ENCODE measurements around the gene KSR1. TPM values are rescaled to one million over a fixed set of nuclear protein-coding genes. Genes with fewer than 3 reads are reported as not detected.

KSR1 gene
- polyA plus RNA-seq, 1 of the 3 experiments (the other 2 are of a cell fraction), result 7.5 TPM

DNA sequence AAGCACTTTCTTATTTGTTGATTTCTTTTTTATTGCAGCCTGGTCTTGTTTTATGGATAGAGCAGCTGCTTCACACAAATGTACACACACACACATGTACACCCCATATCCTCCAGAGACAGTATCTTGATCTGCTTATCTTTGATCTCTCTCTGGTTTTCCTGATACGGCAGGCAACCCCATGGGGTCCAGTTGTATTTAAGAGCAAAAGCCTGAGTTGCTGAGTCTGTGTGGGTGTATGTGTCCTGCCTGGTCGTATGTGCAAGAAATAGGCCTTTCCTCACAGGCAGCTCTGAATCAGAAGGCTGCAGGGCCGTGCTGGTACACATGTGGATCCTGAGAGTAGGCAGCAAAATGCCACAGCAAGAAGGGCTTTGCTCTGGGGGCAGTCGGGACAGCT lies 160.2 kb downstream of the KSR1 start:
- Histone ChIP-seq H3K4me1 (ENCODE audit: control insufficient read depth in 1 of 2, insufficient read depth in 2 of 2, low read depth in 1 of 2, low read length in 1 of 2) (no peaks in the 10 kb centered on the region), H2AFZ (ENCODE audit: low read depth) (no peak overlapping the region), H4K20me1 (ENCODE audit: insufficient read depth) (no peaks in the 10 kb centered on the region), H3K27ac (ENCODE audit: low read depth in 2 of 2, low read length in 1 of 2) (no peak overlapping the region), H3K79me2 (ENCODE audit: insufficient read depth) (no peaks in the 10 kb centered on the region), H3K36me3 (replicated peaks in 1 of 2; ENCODE audit: control insufficient read depth in 1 of 2, insufficient read depth in 2 of 2, low read length in 1 of 2) (peaks cover 4 to 51% of the 10 kb centered on the region in 2 experiments), H3K4me3 (ENCODE audit: low read depth in 2 of 2, low read length in 1 of 2) (no peak overlapping the region), H3K9me2 (no peaks in the 10 kb centered on the region), H3K27me3 (ENCODE audit: insufficient read depth) (no peaks in the 10 kb centered on the region), H3F3A (replicated peaks; ENCODE audit: insufficient read depth) (no peaks in the 10 kb centered on the region), H3K4me2 (no peak overlapping the region), H3K9ac (no peak overlapping the region), H3K9me3 (no peaks in the 10 kb centered on the region)
- TF ChIP-seq, protein P1, sequence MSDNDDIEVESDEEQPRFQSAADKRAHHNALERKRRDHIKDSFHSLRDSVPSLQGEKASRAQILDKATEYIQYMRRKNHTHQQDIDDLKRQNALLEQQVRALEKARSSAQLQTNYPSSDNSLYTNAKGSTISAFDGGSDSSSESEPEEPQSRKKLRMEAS (IDR thresholded peaks at IDR 0.05; ENCODE audit: low read depth), result no peak
- TF ChIP-seq POLR2AphosphoS5 (IDR thresholded peaks at IDR 0.05; ENCODE audit: low read depth, low read length) (no peak), SMC3 (IDR thresholded peaks at IDR 0.05; ENCODE audit: low read depth, low read length) (no peak), MXI1 (IDR thresholded peaks at IDR 0.05; ENCODE audit: low read depth, low read length) (no peak), RCOR1 (IDR thresholded peaks at IDR 0.05; ENCODE audit: low read length) (no peak), GABPA (IDR thresholded peaks at IDR 0.05; ENCODE audit: low read depth) (no peak), NFIC (IDR thresholded peaks at IDR 0.05; ENCODE audit: borderline replicate concordance) (no peak), RAD21 (IDR thresholded peaks at IDR 0.05; ENCODE audit: low read length) (no peak), GATA2 (CRISPR knock-in tag; IDR thresholded peaks at IDR 0.05) (no peak)
- TF ChIP-seq, protein P2, sequence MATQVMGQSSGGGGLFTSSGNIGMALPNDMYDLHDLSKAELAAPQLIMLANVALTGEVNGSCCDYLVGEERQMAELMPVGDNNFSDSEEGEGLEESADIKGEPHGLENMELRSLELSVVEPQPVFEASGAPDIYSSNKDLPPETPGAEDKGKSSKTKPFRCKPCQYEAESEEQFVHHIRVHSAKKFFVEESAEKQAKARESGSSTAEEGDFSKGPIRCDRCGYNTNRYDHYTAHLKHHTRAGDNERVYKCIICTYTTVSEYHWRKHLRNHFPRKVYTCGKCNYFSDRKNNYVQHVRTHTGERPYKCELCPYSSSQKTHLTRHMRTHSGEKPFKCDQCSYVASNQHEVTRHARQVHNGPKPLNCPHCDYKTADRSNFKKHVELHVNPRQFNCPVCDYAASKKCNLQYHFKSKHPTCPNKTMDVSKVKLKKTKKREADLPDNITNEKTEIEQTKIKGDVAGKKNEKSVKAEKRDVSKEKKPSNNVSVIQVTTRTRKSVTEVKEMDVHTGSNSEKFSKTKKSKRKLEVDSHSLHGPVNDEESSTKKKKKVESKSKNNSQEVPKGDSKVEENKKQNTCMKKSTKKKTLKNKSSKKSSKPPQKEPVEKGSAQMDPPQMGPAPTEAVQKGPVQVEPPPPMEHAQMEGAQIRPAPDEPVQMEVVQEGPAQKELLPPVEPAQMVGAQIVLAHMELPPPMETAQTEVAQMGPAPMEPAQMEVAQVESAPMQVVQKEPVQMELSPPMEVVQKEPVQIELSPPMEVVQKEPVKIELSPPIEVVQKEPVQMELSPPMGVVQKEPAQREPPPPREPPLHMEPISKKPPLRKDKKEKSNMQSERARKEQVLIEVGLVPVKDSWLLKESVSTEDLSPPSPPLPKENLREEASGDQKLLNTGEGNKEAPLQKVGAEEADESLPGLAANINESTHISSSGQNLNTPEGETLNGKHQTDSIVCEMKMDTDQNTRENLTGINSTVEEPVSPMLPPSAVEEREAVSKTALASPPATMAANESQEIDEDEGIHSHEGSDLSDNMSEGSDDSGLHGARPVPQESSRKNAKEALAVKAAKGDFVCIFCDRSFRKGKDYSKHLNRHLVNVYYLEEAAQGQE (IDR thresholded peaks at IDR 0.05; ENCODE audit: low read depth, low read length), result no peak
- TF ChIP-seq, protein P3, sequence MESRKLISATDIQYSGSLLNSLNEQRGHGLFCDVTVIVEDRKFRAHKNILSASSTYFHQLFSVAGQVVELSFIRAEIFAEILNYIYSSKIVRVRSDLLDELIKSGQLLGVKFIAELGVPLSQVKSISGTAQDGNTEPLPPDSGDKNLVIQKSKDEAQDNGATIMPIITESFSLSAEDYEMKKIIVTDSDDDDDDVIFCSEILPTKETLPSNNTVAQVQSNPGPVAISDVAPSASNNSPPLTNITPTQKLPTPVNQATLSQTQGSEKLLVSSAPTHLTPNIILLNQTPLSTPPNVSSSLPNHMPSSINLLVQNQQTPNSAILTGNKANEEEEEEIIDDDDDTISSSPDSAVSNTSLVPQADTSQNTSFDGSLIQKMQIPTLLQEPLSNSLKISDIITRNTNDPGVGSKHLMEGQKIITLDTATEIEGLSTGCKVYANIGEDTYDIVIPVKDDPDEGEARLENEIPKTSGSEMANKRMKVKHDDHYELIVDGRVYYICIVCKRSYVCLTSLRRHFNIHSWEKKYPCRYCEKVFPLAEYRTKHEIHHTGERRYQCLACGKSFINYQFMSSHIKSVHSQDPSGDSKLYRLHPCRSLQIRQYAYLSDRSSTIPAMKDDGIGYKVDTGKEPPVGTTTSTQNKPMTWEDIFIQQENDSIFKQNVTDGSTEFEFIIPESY (IDR thresholded peaks at IDR 0.05; ENCODE audit: borderline replicate concordance, low read depth), result no peak
- CTCF ChIA-PET, result interaction anchor here (0.8 to 20.9 kb wide), 5 partner anchors 14 to 264 kb away, joined by 3 to 365 read pairs (median 5); no protein-coding TSS in a partner anchor
- 70% methylated on average over 4 of the region's 4 CpGs for WGBS (ENCODE audit: low lambda C conversion rate)
- no peak for DNase-seq
- POLR2A ChIA-PET, result no interaction called here

DNA sequence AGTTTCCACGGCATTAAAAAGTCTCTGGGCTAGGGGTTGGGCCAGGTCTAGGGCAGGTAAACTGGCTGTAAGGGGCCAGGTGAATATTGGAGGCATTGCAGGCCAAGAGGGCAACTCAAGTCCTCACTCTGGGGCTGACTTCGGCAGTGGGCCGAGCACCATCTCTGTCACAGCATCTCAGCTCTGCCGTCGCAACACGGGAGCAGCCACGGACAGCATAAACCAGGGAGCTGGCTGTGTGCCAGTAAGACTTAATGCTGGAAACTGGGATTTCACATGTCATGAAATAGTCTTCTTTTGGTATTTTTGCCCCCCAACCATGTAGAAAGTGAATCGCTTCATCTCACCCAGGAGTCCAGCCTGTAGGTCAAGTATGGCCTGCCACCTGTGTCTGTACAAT lies 162.2 kb downstream of the KSR1 start:
- ChIA-PET CTCF (interaction anchor here (1.0 to 20.9 kb wide), 6 partner anchors 8 to 310 kb away, joined by 3 to 365 read pairs (median 12); no protein-coding TSS in a partner anchor), POLR2A (no interaction called here)
- Histone ChIP-seq H3K9ac (no peak overlapping the region), H3K36me3 (replicated peaks in 1 of 2; ENCODE audit: control insufficient read depth in 1 of 2, insufficient read depth in 2 of 2, low read length in 1 of 2) (peaks cover 2 to 52% of the 10 kb centered on the region in 2 experiments), H3K4me2 (no peak overlapping the region), H2AFZ (ENCODE audit: low read depth) (no peak overlapping the region), H3K9me3 (no peaks in the 10 kb centered on the region), H3K79me2 (ENCODE audit: insufficient read depth) (no peaks in the 10 kb centered on the region), H3K9me2 (no peaks in the 10 kb centered on the region), H4K20me1 (ENCODE audit: insufficient read depth) (no peaks in the 10 kb centered on the region), H3K27ac (ENCODE audit: low read depth in 2 of 2, low read length in 1 of 2) (no peak overlapping the region), H3K4me1 (ENCODE audit: control insufficient read depth in 1 of 2, insufficient read depth in 2 of 2, low read depth in 1 of 2, low read length in 1 of 2) (no peaks in the 10 kb centered on the region), H3F3A (replicated peaks; ENCODE audit: insufficient read depth) (no peaks in the 10 kb centered on the region), H3K27me3 (ENCODE audit: insufficient read depth) (no peaks in the 10 kb centered on the region), H3K4me3 (ENCODE audit: low read depth in 2 of 2, low read length in 1 of 2) (no peak overlapping the region)
- DNase-seq, result no peak
- 96% methylated on average over 5 of the region's 8 CpGs for WGBS (ENCODE audit: low lambda C conversion rate)
- TF ChIP-seq MEF2A (IDR thresholded peaks at IDR 0.05; ENCODE audit: borderline replicate concordance, low read depth) (no peak), FOSL2 (IDR thresholded peaks at IDR 0.05; ENCODE audit: borderline replicate concordance, low read depth) (no peak), EZH2phosphoT487 (IDR thresholded peaks at IDR 0.05; ENCODE audit: borderline replicate concordance, low read depth) (no peak), RFX5 (IDR thresholded peaks at IDR 0.05; ENCODE audit: low read length) (no peak), TAF1 (IDR thresholded peaks at IDR 0.05; ENCODE audit: borderline replicate concordance, low read depth, low read length) (no peak), FOXM1 (IDR thresholded peaks at IDR 0.05; ENCODE audit: low read depth) (no peak)
- TF ChIP-seq, protein P4, sequence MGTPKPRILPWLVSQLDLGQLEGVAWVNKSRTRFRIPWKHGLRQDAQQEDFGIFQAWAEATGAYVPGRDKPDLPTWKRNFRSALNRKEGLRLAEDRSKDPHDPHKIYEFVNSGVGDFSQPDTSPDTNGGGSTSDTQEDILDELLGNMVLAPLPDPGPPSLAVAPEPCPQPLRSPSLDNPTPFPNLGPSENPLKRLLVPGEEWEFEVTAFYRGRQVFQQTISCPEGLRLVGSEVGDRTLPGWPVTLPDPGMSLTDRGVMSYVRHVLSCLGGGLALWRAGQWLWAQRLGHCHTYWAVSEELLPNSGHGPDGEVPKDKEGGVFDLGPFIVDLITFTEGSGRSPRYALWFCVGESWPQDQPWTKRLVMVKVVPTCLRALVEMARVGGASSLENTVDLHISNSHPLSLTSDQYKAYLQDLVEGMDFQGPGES (IDR thresholded peaks at IDR 0.05; ENCODE audit: low read depth, low read length), result no peak
- TF ChIP-seq, protein P1 (IDR thresholded peaks at IDR 0.05; ENCODE audit: low read depth), result no peak
- TF ChIP-seq, protein P5, sequence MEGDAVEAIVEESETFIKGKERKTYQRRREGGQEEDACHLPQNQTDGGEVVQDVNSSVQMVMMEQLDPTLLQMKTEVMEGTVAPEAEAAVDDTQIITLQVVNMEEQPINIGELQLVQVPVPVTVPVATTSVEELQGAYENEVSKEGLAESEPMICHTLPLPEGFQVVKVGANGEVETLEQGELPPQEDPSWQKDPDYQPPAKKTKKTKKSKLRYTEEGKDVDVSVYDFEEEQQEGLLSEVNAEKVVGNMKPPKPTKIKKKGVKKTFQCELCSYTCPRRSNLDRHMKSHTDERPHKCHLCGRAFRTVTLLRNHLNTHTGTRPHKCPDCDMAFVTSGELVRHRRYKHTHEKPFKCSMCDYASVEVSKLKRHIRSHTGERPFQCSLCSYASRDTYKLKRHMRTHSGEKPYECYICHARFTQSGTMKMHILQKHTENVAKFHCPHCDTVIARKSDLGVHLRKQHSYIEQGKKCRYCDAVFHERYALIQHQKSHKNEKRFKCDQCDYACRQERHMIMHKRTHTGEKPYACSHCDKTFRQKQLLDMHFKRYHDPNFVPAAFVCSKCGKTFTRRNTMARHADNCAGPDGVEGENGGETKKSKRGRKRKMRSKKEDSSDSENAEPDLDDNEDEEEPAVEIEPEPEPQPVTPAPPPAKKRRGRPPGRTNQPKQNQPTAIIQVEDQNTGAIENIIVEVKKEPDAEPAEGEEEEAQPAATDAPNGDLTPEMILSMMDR (IDR thresholded peaks at IDR 0.05), result no peak
